SK-N-MC (cell line): Measurements from ENCODE around the gene PCDHA13.

Experiments
- EZH2 ChIP-seq: fragments of 200-600 bp; sonication (generic); IDR thresholded peaks from one replicate; pipeline ENCODE4 v1.6.1; 2017; ENCODE audit warnings: antibody characterized with exemption
- POLR2AphosphoS5 ChIP-seq: IDR thresholded peaks from 2 replicates; pipeline ENCODE4 v1.6.1; 2012; ENCODE audit warnings: mild to moderate bottlenecking, low read depth, low read length, borderline replicate concordance

DNA sequence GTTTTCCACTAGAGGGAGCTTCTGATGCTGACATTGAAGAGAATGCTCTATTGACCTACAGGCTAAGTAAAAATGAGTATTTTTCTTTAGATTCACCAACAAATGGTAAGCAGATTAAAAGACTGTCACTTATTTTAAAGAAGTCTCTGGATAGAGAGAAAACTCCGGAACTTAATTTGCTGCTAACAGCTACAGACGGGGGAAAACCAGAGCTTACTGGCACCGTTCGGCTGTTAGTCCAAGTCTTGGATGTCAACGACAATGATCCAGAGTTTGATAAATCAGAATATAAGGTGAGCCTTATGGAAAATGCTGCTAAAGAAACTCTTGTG, 12.4 kb upstream of the PCDHA13 start:
- TF ChIP-seq POLR2AphosphoS5 (no peak), EZH2 (no peak)
